HG02938 (cell line): ENCODE results near the gene SEC14L1.
"Not testable (repeated sequence)": the region's sequence is repeated elsewhere in the genome, so short reads cannot be mapped to it uniquely, and the experiment has no call there.

ENCODE experiments used
- ATAC-seq: cut with Tn5 transposase; IDR thresholded peaks from one replicate; pipeline ENCODE4 v1.9.1; 2021; ENCODE audit warnings: mild to moderate bottlenecking, moderate library complexity; ENCODE audit not compliant: unreplicated experiment

The SEC14L1 gene

DNA sequence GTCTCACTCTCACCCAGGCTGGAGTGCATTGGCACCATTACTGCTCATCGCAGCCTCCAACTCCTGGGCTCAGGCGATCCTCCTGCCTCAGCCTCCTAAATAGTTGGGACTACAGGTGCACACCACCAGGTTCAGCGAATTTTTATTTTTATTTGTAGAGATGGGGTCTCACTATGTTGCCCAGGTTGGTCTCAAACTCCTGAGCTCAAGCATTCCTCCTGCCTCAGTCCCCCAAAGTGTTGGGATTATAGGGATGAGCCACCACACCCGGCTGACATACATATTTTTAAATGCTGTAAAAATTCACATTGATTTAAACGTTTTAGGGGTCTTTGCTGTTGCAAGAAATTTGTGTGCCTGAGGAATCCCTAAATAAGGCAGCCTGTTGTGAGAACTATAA is 24.8 kb upstream of the SEC14L1 start:
- no peak for ATAC-seq

GRCh38 chr17:77116371-77116860 is 24.4 kb upstream of the SEC14L1 start:
- no peak for ATAC-seq

- ATAC-seq: no peak
Measured at GRCh38 chr17:77117415-77117814, 23.4 kb upstream of the SEC14L1 start.

GRCh38 chr17:77118251-77118928 is 22.4 kb upstream of the SEC14L1 start:
- ATAC-seq: no peak

GRCh38 chr17:77119668-77120301 is 21.0 kb upstream of the SEC14L1 start:
- no peak for ATAC-seq

- no peak for ATAC-seq
Measured at GRCh38 chr17:77120868-77121267, 19.9 kb upstream of the SEC14L1 start.

GRCh38 chr17:77124192-77124889 is 16.4 kb upstream of the SEC14L1 start:
- ATAC-seq: no peak

DNA sequence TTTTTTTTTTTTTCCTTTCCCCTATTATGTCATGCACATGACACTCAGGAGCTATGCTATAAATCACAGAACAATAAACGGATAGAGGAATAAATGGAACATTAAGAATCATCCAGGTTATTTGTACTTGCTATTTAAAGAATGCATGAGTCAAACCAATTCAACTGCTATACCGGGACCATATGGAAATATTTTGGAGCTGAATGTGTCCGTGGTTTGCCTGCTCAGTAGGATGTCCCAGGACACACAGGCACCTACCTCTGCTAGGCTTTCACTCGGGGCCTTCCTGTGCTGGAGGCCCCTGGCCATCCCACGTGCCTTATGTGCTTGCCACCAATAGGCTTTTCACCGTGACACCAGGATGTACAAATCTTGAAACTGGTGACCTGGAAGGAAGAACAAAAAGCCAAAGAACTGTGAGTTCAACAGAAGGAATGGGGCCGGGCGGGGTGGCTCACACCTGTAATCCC is 15.3 kb upstream of the SEC14L1 start:
- ATAC-seq: no peak

- ATAC-seq: no peak
Measured at GRCh38 chr17:77126519-77126918, 14.2 kb upstream of the SEC14L1 start.

GRCh38 chr17:77127735-77128361 is 12.9 kb upstream of the SEC14L1 start:
- ATAC-seq: no peak

GRCh38 chr17:77128896-77129567 is 11.7 kb upstream of the SEC14L1 start:
- ATAC-seq: no peak

- ATAC-seq: no peak
Measured at GRCh38 chr17:77129568-77130301, 11.0 kb upstream of the SEC14L1 start.

GRCh38 chr17:77130525-77130924 is 10.2 kb upstream of the SEC14L1 start:
- ATAC-seq: no peak

DNA sequence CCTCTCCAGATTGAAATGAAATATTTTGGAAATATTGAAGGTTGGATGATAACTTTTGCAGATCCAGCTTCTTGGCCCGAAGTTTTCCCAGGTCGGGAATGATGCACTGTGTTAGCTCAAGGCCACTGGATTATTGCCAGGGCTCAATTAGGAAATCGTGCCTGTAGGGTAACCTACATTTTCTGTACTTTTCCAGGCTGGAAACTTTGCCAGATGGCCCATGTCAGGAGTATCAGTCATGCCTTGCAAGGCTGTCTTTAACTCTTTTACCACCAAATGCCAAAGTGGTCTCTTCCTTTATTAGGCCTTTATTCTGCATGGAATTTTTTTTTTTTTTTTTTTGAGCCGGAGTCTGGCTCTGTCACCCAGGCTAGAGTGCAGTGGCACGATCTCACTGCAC is 8.9 kb upstream of the SEC14L1 start:
- ATAC-seq: no peak

DNA sequence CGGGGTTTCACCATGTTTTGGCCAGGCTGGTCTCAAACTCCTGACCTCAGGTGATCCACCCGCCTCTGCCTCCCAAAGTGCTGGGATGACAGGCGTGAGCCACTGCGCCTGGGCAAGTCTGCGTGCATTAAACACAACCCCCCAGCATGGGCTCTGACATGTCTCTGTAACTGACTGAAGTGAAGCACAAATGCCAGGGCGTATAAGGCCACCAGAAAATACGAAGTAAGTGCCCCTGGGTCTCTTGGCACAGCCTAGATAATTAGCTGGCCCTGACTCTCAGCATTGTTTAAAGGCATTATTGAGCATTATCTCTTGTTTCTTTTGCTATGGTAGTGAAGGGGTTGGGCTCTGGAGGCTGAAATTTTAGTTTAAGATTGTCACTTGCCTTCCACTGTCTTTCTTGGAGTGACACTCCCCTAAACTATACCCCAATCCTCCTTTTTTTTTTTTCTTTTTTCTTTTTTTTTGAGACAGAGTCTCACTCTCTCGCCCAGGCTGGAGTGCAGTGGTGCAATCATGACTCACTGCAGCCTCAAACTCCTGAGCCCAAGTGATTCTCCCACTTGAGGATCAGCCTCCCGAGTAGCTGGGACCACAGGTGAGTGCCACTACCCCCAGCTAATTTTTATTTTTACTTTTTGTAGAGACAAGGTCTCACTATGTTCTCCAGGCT is 8.2 kb upstream of the SEC14L1 start:
- no peak for ATAC-seq

DNA sequence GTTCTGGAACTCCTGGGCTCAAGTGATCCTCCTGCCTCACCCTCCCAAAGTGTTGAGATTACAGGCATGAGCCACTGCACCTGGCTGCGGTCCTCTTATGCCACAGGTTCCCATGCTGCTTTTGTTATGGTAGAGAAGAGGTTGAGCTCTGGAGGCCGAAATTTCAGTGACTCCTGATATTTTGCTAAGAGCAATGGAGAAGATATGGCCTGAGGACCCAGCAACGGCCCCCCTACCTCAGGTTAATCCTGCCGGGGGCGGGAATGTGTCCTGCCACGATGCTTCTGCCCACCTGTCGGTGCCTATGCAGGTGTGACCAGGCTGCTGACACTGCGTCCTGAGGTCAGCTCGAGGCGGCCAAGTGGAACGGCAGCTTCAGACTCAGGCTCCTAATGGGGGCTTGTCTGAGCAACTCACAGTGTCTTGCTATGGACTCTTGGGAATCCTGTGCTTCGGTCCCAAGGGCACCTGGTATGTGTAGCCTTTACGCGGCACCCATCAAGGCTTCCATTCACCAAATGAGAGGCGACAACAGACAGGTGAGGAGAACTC is 7.6 kb upstream of the SEC14L1 start:
- ATAC-seq: no peak

- ATAC-seq: no peak
Measured at GRCh38 chr17:77136420-77136767, 4.4 kb upstream of the SEC14L1 start.

DNA sequence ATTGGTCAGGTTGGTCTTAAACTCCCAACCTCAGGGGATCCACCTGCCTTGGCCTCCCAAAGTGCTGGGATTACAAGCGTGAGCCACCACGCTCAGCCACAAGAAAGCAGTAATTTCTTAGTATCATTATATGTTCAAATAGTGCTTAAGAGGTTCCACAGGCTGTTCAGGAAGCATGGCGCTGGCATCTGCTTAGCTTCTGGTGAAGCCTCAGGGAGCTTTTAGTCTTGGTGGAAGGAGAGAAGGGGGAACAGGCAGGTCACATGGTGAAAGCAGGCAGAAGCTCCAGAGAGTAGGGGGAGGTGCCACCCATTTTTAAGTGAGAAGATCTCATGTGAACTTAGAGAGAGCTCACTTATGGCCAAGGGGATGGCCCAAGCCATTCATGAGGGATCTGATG is 3.7 kb upstream of the SEC14L1 start:
- ATAC-seq: no peak

GRCh38 chr17:77137886-77138285 is 2.9 kb upstream of the SEC14L1 start:
- not testable (repeated sequence) for ATAC-seq
